HEK293 (cell line): ENCODE measurements around the gene EIPR1.

Experiments
- CTCF ChIA-PET: fragments of 350-600 bp; formaldehyde crosslinking; extraction: SDS; loops from one replicate; lab custom pipeline; 2021; ENCODE audit warnings: antibody characterized with exemption; lab: Yijun Ruan, JAX
- POLR2A ChIA-PET: fragments of 300-600 bp; formaldehyde crosslinking; extraction: SDS; loops from one replicate; lab custom pipeline; 2020; ENCODE audit warnings: antibody characterized with exemption, inconsistent platforms; lab: Yijun Ruan, JAX
- H3K27ac ChIP-seq: fragments of 200-500 bp; sonication (Bioruptor generic); 2 replicates; pipeline ENCODE4 v1.5.1; 2014; ENCODE audit warnings: low read depth, low read length, control low read depth, inconsistent platforms; ENCODE audit errors: extremely low read depth
- H3K36me3 ChIP-seq, 2 experiments: fragments of 200-500 bp in 1 of 2; sonication (Bioruptor generic) in 1 of 2; 1 replicate in 1 of 2; 2 replicates in 1 of 2; pipeline ENCODE4 v1.5.1; 2014 to 2017; ENCODE audit warnings: inconsistent platforms in 2 of 2, low read length in 2 of 2; ENCODE audit not compliant: control insufficient read depth in 2 of 2, insufficient read depth in 1 of 2
- H3K4me1 ChIP-seq: fragments of 200-500 bp; sonication (Bioruptor generic); 2 replicates; pipeline ENCODE4 v1.5.1; 2014; ENCODE audit warnings: mild to moderate bottlenecking, low read length, inconsistent platforms; ENCODE audit not compliant: control insufficient read depth, insufficient read depth
- H3K4me3 ChIP-seq: 2 replicates; pipeline ENCODE4 v1.5.1; 2011; ENCODE audit warnings: low read depth, mild to moderate bottlenecking, control low read depth, low read length, moderate library complexity
- H3K9me3 ChIP-seq: fragments of 200-500 bp; sonication (Bioruptor generic); 2 replicates; pipeline ENCODE4 v1.5.1; 2014; ENCODE audit warnings: low read depth, low read length, inconsistent platforms; ENCODE audit not compliant: control insufficient read depth, insufficient read depth
- ATF2 ChIP-seq: fragments of 450-650 bp; formaldehyde crosslinking; IDR thresholded peaks from 2 replicates; pipeline ENCODE4 v1.5.1; 2016; ENCODE audit warnings: missing biosample characterization, missing genetic modification characterization, low read depth
- GLI4 ChIP-seq: fragments of 450-650 bp; formaldehyde crosslinking; IDR thresholded peaks from 2 replicates; pipeline ENCODE4 v1.5.1; 2016; ENCODE audit warnings: missing biosample characterization, missing genetic modification characterization
- IKZF3 ChIP-seq: fragments of 450-650 bp; IDR thresholded peaks from 2 replicates; pipeline ENCODE4 v1.5.0; 2018; ENCODE audit warnings: missing biosample characterization, mild to moderate bottlenecking, missing genetic modification characterization, moderate library complexity
- KLF17 ChIP-seq: fragments of 450-650 bp; formaldehyde crosslinking; IDR thresholded peaks from 2 replicates; pipeline ENCODE4 v1.5.1; 2016; ENCODE audit warnings: missing biosample characterization, missing genetic modification characterization
- PRDM4 ChIP-seq: fragments of 450-650 bp; formaldehyde crosslinking; IDR thresholded peaks from 2 replicates; pipeline ENCODE4 v1.5.1; 2017; ENCODE audit warnings: missing biosample characterization, missing genetic modification characterization
- SETDB1 ChIP-seq: IDR thresholded peaks from one replicate; pipeline ENCODE4 v1.6.1; 2017; ENCODE audit warnings: mild to moderate bottlenecking, low read length, moderate library complexity, mixed read lengths; ENCODE audit not compliant: insufficient read length
- ZNF10 ChIP-seq: fragments of 450-650 bp; formaldehyde crosslinking; IDR thresholded peaks from 2 replicates; pipeline ENCODE4 v1.5.1; 2017; ENCODE audit warnings: missing biosample characterization, missing genetic modification characterization
- ZNF155 ChIP-seq: fragments of 450-650 bp; formaldehyde crosslinking; IDR thresholded peaks from 2 replicates; pipeline ENCODE4 v1.5.1; 2016; ENCODE audit warnings: missing biosample characterization, missing genetic modification characterization
- ZNF24 ChIP-seq: fragments of 450-650 bp; formaldehyde crosslinking; IDR thresholded peaks from 2 replicates; pipeline ENCODE4 v1.5.1; 2016; ENCODE audit warnings: missing biosample characterization, missing genetic modification characterization
- ZNF248 ChIP-seq: fragments of 450-650 bp; formaldehyde crosslinking; IDR thresholded peaks from 2 replicates; pipeline ENCODE4 v1.5.1; 2017; ENCODE audit warnings: missing biosample characterization, missing genetic modification characterization
- ZNF311 ChIP-seq: fragments of 450-650 bp; formaldehyde crosslinking; IDR thresholded peaks from 2 replicates; pipeline ENCODE4 v1.5.1; 2017; ENCODE audit warnings: missing biosample characterization, missing genetic modification characterization, borderline replicate concordance
- ZNF350 ChIP-seq: fragments of 450-650 bp; formaldehyde crosslinking; IDR thresholded peaks from 2 replicates; pipeline ENCODE4 v1.5.0; 2017; ENCODE audit warnings: missing biosample characterization, mild to moderate bottlenecking, missing genetic modification characterization
- ZNF366 ChIP-seq: fragments of 450-650 bp; formaldehyde crosslinking; conservative IDR thresholded peaks from 2 replicates; pipeline ENCODE4 v1.5.1; 2016; ENCODE audit warnings: missing biosample characterization, missing genetic modification characterization
- ZNF426 ChIP-seq: fragments of 450-650 bp; formaldehyde crosslinking; IDR thresholded peaks from 2 replicates; pipeline ENCODE4 v1.5.1; 2017; ENCODE audit warnings: missing biosample characterization, missing genetic modification characterization, mild to moderate bottlenecking, inconsistent platforms, moderate library complexity
- ZNF449 ChIP-seq: fragments of 450-650 bp; formaldehyde crosslinking; IDR thresholded peaks from 2 replicates; pipeline ENCODE4 v1.5.1; 2017; ENCODE audit warnings: missing biosample characterization, mild to moderate bottlenecking, missing genetic modification characterization, moderate library complexity
- ZNF518A ChIP-seq: fragments of 450-650 bp; formaldehyde crosslinking; conservative IDR thresholded peaks from 2 replicates; pipeline ENCODE4 v1.5.1; 2016; ENCODE audit warnings: low read depth, missing biosample characterization, missing genetic modification characterization
- ZNF600 ChIP-seq: fragments of 450-650 bp; formaldehyde crosslinking; IDR thresholded peaks from 2 replicates; pipeline ENCODE4 v1.5.1; 2016; ENCODE audit warnings: missing biosample characterization, missing genetic modification characterization
- ZNF677 ChIP-seq: fragments of 450-650 bp; IDR thresholded peaks from 2 replicates; pipeline ENCODE4 v1.5.0; 2018; ENCODE audit warnings: missing biosample characterization, mild to moderate bottlenecking, missing genetic modification characterization, moderate library complexity
- ZNF704 ChIP-seq: fragments of 450-650 bp; formaldehyde crosslinking; IDR thresholded peaks from 2 replicates; pipeline ENCODE4 v1.5.1; 2016; ENCODE audit warnings: missing biosample characterization, missing genetic modification characterization
- ZNF837 ChIP-seq: fragments of 450-650 bp; formaldehyde crosslinking; IDR thresholded peaks from 2 replicates; pipeline ENCODE4 v1.5.1; 2016; ENCODE audit warnings: missing biosample characterization, missing genetic modification characterization

EIPR1 gene

GRCh38 chr2:3183766-3184165 lies 193.9 kb downstream of the EIPR1 start:
- Histone ChIP-seq H3K36me3 (peaks cover 0 to 4% of the 10 kb centered on the region in 2 experiments; a peak in 1 of 3 replicates), H3K4me1 (no peaks in the 10 kb centered on the region), H3K4me3 (no peak overlapping the region), H3K27ac (no peak overlapping the region), H3K9me3 (no peaks in the 10 kb centered on the region)
- no peak for TF ChIP-seq ZNF24 (tag by site-specific recombination)
- no peak for TF ChIP-seq ZNF677 (tag by site-specific recombination)
- TF ChIP-seq ZNF600: no peak
- TF ChIP-seq ZNF10 (tag by site-specific recombination): no peak
- TF ChIP-seq SETDB1: no peak
- TF ChIP-seq ZNF366 (tag by site-specific recombination): no peak
- TF ChIP-seq ZNF518A (tag by site-specific recombination): no peak
- TF ChIP-seq ZNF449: no peak
- TF ChIP-seq ZNF311 (tag by site-specific recombination): no peak
- no peak for TF ChIP-seq IKZF3 (tag by site-specific recombination)
- no peak for TF ChIP-seq ZNF837 (tag by site-specific recombination)
- TF ChIP-seq KLF17: no peak
- TF ChIP-seq PRDM4 (tag by site-specific recombination): no peak
- TF ChIP-seq ZNF155 (tag by site-specific recombination): no peak
- no peak for TF ChIP-seq ZNF350 (tag by site-specific recombination)
- TF ChIP-seq ATF2 (tag by site-specific recombination): no peak
- no peak for TF ChIP-seq GLI4
- no peak for TF ChIP-seq ZNF248 (tag by site-specific recombination)
- no peak for TF ChIP-seq ZNF426 (tag by site-specific recombination)
- TF ChIP-seq ZNF704 (tag by site-specific recombination): no peak
- ChIA-PET POLR2A (no interaction called here), CTCF (no interaction called here)
